GM04503 (cell line): ENCODE measurements around the gene ATP2A3.

Experiments
- DNase-seq: peaks from one replicate; pipeline ENCODE4 v3.0.0-alpha.2; 2012; ENCODE audit warnings: low read depth

Gene ATP2A3

DNA sequence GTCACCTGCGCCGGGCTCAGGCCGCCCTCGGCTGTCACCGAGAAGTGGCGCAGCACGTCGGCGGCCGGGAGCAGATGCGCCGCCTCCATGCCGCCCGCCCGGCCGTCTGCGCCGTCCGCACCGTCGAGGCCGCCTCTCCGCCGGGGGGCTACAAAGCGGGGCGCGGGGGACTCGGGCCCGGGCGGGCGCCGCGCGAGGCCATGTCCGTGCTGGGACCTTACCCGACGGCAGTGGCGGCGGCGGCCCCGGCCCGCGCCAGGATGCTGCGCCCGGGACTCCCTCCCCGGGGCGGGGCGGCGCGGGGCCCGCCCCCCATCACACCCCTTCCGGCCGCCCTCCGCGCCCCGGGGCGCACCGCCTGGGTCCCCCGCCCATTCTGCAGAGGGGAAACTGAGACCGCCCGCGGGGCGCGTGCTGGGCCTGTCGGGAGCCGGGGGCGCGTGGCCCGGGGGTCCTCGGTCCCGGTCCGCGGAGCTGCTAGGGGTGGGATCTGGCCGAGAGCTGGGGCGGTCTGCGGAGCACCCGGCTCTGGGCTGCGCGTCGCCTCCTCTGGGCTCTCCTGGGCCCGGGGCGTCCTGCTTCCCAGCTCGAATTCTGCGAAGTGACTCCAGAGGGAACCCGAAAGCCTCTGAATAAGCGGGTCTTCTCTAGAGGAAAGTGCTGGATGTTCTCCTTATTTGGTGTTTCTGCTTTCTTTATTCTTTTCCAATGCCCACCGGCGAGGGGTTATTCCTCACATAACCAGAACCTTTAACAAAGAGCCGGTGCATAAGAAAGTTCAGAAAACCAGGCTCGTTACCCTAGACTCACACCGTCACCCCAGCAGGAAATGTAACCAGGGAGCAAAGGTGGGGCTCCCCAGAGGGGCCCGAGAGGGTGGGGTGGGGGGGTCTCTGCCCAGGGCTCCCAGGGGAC lies at the start of gene ATP2A3:
Gene ATP2A3, minus strand, starts transcription at position 235 of the 915 bp plus-strand sequence. Its CDS starts 146 bp downstream, at position 89.
- DNase-seq: no peak

DNA sequence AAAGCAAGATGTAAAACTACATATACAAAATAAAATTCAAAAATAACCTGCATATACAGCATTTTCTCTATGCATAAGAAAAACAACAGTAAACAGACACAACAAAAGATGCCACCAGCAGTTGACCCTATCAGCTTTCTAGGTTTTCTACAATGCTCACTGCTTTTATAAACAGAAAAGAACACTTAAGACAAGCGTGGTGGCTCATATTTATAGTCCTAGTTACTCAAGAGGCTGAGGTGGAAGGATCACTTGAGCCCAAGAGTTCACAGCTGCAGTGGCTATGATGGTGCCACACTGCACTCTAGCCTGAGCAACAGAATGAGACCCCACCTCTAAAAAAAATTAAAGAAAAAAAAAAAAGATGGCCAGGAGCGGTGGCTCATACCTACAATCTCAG lies 46.5 kb upstream of the ATP2A3 start:
- DNase-seq: no peak

DNA sequence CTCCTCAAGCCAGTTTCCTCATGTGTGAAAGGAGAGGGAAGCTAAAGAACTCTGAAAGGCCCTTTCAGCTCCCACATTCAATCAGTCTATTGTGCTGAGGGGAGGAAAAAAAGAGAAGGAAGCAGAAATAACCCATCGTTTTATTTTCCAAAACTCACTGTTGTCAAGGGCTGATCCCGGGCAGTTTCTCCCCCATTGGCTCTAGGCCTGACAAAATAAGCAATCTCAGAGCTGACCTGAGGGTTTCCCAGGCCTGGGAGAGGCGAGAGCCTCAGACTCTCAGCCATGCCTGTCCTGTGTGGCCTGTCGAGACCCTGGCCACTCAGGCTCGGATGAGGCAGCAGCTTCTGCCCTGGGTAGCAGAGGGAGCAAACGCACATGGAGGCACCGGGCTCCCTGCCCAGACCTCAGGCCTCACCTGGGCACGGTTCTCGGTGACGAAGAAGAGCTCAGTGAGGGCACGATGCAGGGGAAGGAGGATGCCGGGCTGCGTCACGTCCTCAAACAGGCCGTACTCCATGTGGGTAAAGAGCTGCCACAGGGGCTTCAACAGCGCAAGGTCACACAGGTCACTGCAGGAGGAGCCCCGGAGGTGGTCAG lies 45.0 kb upstream of the ATP2A3 start:
- no peak for DNase-seq

DNA sequence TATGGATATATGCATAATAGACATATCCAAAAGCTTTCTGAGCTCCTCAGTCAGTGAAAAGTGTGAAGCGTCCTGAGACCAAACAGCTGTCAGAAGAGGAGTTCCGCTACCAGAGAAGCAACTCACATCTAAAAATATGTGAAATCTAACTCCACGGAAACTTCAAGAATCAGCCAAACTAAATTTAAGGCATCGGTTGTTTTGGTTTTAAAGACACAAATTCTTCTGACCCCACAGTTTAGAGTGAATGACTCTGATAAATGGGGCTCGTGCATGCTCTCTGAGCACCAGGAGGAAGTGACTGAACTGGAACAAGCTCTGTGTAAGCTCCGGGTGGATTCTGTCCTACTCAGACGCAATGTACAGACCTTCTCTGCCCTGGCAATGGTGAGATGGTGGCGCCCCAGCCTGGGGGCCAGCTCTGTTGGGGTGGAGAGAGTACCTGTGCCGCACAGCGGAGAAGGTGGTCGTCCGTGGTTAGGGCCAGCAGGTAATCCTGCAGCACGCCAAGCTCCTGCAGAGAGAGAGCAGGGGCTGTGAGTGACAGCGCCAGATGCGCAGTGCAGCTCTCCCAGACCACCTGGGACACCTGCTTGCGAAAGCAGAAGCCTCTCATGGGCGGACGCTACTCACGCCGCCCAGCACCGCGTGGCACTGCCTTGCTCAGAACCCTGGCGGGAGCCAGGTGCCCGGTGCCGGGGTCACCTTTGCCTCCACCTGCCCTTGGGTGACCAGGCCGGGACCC lies 44.4 kb upstream of the ATP2A3 start:
- DNase-seq: no peak

DNA sequence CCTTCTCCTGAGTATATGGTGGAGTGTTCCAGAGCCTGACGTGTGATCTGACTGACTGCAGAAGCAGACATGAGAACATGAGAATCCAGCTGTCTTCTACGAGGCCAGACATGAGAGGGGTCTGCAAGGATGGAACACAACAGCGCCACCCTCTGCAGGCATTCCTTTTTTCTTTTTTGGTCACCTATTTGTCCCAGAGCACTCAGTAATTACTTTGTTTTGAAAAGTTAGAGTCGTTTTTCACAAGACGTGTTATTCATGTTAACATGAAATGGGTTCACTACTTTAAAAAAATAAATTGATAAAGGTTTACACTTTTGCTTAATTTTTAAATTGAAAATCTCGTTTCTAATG lies 43.8 kb upstream of the ATP2A3 start:
- DNase-seq: no peak

DNA sequence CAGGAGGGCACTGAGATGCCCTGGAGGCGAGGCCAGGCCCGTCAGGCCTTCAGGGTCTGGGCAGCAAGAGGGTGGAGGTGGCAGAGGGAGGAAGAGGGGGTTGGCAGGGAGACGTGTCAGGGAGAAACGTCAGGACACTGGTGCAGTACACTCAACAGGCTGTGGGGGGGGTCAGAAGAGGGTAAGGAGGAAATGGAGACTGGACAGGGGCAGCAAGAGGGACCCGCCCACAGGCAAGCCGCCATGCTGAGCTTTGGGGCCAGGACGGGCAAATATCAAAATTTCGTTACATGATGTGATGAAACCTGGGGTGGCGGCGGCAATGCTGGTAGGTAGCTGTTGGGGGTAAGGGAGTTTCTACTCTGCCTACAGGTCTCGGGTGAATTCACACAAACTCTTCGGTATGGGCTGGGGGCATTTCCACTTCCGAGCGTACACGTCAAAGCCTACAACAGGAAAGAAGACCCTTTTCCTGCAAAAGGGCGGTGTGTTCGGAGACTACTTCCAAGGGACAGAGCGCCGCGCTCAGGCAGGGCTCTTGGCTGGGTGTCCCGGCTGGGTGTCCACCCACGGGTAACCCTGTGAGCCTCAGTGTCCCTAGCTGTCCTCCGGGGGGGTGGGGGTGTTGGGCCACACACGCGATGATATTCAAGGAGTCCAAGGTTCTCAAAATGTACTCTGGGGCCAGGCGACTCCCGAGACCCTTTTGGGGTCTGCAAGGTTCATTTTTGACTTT lies 43.3 kb upstream of the ATP2A3 start:
- no peak for DNase-seq

DNA sequence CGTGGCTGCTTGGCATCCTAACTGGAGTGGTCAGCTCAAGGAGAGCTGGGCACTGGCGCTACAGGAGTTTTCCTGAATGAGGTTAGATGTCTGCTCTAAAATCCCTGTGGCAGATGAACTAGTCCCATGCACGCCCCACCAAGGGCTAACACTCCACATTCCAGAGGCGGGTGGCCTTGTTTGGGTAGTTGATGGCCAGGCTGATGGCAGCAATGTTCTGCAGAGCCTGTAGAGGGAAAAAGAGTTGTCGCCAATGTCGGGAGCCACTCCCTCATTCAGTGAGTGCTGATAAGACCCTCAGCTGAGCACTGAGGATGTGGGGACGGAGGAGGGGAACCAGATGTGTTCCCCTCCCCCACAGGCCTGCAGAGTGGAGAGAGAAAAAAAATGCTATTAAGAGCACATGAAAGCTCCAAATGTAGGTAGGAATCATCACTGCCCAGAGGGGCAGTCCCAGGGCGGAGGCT lies 42.5 kb upstream of the ATP2A3 start:
- no peak for DNase-seq

DNA sequence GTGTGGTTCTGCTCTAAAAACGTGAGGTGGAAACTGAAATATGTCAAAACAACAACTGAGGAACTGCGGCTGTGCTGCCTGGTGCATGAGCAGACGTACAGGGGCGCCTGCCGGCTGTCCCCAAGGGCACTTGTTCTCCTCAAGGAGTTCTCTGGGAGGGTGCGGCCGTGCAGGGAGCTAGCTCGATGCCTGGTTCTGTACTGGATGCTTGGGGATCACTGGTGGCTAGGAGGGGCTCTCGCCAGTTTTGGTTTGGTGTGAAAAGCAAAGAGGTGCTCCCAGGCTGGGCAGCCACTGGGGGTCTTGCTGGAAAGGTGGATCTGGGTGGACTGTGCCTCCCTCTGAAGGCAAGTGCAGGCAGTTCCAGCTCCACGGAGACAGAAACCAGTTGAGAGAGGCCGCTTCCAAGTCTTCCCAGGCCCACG lies 41.9 kb upstream of the ATP2A3 start:
- DNase-seq: no peak

DNA sequence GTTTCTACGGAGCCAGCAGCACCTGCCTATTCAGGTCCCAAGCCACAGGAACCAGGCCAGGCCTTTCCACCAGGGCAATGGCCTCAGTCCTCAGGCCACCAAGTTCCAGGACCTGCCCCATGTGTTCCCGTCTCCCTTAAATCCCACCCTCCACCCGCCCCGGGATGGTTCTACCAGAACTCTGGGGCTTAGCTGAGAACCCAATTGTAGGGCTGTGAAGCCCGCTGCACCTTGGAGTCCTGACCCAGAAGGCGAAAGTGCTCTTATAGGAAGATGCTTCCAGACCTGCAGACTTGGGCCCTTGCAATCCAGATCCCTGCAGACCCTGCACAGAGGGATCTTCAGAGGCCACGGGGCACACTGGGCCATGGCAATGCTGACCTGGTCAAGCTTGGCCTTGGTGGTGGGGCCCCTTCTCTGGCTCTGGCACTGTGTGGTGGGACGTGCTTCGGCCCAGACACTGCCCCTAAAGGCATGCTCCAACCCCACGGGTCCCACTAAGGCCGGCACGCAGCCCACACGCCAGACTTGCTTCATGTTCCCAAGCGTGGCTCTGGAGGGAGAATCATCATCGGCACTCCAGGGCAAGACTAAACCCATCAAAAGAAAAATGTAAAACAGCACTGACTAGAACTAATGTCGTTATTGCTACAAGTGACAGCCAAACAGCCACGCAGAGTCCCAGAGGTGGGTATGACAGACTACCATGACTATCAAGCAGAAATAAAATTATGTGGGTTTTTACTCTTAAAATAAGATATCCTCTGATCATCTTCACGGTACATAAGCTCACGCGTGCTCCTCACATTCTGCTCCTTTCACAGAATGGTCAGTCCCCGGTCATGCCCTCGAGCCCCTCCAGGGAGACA lies 41.3 kb upstream of the ATP2A3 start:
- DNase-seq: no peak

DNA sequence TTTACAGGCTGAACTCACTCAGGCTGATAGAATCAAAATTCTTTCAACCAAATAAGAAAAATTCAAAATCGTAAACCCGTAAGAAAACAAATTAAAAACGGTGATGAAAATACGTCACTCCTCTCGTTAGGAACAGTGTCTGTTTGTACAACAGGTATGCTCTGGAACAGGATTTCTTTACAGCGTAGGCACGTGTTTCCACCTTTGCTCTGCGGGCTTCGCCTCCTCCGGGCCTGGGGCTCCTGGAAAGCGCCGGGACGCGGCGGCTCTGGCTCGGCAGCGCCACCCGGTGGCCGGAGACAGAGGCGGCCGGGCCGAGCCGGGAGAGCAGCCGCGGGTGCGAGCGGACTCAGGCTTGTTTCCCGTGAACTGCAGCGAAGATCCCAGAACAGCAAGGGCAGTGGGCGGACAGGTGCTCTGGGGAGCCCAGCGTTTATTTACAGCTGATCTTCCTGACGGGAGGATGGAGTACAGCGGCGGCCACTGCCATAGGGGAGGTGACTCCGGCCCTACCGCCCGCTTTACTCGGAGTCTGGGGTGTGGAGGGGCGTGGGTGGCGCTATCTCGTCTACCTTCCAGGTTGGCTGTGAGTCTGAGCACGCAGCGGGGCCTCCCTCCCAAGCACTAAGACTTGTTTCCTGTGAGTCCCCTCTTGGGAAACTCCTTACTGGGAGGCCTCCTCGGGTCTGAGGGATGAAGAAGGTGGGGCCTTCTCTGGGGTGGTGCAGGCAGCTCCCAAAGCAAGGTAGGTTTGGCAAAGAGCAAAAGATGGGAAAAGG lies 40.5 kb upstream of the ATP2A3 start:
- DNase-seq: no peak

DNA sequence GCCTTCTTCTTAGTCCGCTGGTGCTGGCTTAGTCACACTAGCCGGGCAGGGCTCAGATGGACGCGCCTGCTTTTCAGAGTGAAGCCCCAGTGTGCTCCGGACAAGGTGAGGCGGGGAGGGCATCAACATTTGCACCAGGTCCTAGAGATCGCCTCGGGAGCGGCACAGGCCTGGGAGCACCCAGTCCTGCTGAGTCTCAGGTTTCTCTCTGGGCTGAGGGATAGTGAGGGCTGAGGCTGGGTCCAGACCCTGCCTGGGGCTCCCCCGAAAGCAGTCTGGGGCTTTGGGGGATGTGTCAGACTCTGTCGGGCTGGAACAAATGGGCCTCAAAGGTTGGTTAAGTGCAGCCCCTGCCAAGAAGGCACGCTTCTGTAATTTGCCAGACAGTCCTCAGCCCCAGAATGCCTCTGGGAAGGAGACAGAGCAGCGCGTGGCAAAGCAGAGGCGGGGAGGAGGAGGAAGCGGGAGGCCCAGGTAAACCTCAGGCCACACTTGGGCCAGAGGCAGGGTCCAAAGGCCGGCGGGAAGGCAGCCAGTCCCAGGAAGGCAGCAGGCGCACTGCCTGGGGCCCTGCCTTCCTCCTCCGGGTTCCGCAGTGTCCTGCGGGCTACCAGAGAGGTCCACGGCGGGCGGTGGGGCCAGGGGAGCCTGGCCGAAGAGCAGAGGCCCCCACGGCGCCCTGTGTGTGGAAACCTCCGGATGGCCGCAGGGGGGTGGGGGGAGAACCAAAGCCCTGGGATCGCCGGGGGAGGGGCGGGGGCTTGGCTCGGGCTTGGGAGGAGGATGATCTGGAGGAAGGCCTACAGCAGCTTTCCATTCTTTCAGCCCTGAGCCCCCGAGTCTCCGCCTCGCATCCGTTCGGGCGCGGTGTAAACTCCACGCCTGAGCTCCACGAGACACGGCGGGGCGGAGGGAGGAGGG lies 39.5 kb upstream of the ATP2A3 start:
- DNase-seq: no peak

DNA sequence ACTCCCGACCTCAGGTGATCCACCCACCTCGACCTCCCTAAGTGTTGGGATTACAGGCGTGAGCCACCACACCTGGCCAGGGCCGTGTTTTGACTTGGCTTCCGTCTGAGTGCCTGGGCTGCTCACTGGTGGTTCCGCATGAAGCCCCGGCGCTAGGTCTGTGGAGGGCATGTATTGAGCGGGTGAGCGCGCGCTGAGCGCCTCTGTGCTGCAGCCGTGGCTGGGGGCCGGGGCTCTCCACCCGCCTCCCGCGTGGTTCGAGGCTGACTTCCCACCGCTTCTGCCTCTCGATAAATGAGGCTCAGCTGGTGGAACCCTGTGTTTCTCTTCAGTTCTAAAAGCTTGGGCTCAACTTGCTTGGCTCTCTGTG lies 38.9 kb upstream of the ATP2A3 start:
- DNase-seq: no peak

DNA sequence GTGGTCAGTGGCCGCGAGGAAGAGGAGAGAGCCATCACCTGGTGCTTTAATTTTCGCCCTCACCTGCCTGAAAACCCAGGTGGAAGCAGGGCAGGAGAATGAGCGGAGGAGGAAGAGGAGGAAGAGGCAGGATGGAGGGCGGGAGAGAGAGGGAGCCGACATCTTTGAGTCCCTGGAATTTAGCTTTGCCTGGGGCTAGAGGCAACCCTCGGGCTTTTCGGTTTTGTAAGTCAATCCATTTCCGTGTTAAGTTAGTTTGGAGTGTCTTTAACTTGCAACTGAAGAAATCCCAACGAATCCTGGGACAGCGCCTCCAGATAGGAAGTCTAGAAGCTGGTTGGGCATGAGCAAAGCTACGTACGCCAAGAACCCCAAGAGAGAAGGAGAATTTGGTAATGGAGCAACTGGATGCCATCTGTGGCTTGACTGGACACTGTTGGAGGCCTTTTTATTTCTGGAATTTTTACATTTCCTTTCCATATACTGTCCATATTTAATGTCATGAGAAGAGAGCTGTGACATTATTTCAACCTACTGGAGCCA lies 36.9 kb upstream of the ATP2A3 start:
- DNase-seq: no peak

DNA sequence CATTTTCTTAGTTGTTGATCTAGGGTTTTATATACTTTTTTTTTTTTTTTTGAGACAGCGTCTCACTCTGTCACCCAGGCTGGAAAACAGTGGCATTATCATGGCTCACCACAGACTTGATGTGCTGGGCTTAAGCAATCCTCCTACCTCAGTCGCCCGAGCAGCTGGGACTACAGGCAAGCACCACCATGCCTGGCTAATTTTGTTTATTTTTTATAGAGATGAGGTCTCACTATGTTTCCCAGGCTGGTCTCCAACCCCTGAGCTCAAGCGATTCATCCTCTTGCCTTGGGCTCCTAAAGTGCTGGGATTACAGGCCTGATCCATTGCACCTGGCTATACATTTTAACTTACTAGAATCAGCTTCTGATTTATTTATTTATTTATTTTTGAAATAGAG lies 34.2 kb upstream of the ATP2A3 start:
- no peak for DNase-seq

DNA sequence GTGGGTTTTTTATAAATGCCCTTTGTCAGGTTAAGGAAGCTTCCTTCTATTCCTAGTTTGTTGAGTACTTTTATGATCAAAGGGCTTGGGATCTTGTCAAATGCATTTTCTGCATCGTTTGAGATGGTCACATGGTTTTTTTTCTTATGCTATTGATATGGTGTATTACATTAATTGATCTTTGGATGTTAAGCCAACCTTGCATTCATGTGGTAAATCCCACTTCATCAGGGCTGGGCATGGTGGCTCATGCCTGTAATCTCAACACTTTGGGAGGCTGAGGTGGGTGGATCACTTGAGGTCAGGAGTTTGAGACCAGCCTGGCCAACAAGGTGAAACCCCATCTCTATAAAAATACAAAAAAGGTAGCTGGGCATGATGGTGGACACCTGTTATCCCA lies 30.8 kb upstream of the ATP2A3 start:
- DNase-seq: no peak

DNA sequence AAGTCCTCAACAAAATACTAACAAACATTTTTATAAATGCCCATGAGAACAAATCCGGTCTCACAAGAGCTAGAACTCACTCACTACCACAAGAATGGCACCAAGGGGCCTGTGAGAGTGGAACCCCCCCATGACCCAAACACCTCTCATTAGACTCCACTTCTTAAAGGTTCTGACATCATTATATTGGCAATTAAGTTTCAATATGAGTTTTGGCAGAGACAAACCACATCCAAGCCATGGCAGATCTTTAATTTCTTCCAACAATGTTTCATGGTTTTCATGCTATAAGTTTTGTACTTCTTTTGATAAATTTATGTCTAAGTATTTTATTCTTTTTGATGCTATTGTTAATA lies 30.0 kb upstream of the ATP2A3 start:
- no peak for DNase-seq

DNA sequence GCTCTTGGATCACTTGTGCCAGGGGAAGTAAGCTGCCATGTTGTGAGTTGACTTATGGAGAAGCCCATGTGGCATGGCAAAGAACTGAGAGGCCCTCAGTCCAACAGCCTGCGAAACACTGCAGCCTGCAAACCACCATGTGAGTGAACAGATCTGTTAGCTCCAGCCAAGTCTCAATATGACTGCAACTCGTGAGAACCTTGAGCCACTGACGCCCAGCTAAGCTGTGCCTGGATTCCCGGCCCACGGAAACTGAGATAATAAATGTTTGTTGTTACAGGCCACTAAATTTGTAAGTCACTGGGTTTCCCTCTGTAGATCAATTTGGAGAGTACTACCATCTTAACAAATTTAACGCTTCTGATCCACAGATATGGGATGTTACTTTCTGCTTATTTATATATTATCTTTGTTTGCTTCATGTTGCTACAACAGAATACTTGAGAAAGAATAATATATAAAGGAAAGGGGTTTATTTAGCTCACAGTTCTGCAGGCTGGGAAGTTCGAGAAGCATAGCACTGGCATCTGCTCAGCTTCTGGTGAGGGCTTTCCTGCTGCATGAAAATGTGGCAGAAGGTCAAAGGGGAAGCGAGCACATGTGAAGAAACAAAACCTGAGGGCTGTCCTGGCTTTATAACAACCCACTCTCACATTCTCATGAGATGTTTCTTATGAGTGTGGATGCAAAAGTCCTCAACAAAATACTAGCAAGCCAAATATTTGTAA lies 29.4 kb upstream of the ATP2A3 start:
- DNase-seq: no peak

DNA sequence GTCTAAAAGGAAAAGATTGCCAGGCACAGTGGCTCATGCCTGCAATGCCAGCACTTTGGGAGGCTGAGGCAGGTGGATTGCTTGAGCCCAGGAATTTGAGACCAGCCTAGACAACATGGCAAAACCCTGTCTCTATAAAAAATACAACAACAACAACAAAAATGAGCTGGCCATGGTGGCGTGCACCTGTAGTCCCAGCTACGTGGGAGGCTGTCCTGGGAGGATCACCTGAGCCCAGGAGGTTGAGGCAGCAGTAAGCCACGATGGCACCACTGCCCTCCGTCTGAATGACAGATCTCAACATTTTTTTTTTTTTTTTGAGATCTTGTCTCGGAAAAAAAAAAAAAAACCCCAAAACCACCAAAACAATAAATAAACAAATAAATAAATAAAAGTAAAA lies 28.1 kb upstream of the ATP2A3 start:
- DNase-seq: no peak
